ENCODE measurements around the gene CEMIP. TPM values are rescaled to one million over a fixed set of nuclear protein-coding genes. Genes with fewer than 3 reads are reported as not detected.

The CEMIP gene
- 6.5 TPM for total RNA-seq

GRCh38 chr15:80778964-80779657 is at the start of gene CEMIP:
Gene CEMIP (plus strand): TSS chr15:80779370. CDS start chr15:80873880, 94,510 bp downstream.
- DNase-seq, result no peak

GRCh38 chr15:80730387-80730786 is 48.8 kb upstream of the CEMIP start:
- no peak for DNase-seq

GRCh38 chr15:80730926-80731325 is 48.2 kb upstream of the CEMIP start:
- DNase-seq, result no peak

- DNase-seq, result no peak
Measured at GRCh38 chr15:80732167-80732566, 47.0 kb upstream of the CEMIP start.

GRCh38 chr15:80732818-80733217 is 46.4 kb upstream of the CEMIP start:
- DNase-seq, result no peak

GRCh38 chr15:80733460-80733859 is 45.7 kb upstream of the CEMIP start:
- DNase-seq, result no peak

GRCh38 chr15:80735344-80735743 is 43.8 kb upstream of the CEMIP start:
- DNase-seq, result no peak

GRCh38 chr15:80736560-80736959 is 42.6 kb upstream of the CEMIP start:
- no peak for DNase-seq

GRCh38 chr15:80739919-80740318 is 39.3 kb upstream of the CEMIP start:
- DNase-seq, result no peak

GRCh38 chr15:80742081-80742480 is 37.1 kb upstream of the CEMIP start:
- no peak for DNase-seq

GRCh38 chr15:80743189-80743833 is 35.9 kb upstream of the CEMIP start:
- DNase-seq, result no peak

- no peak for DNase-seq
Measured at GRCh38 chr15:80744415-80744814, 34.8 kb upstream of the CEMIP start.

GRCh38 chr15:80744826-80745225 is 34.3 kb upstream of the CEMIP start:
- no peak for DNase-seq

- DNase-seq, result no peak
Measured at GRCh38 chr15:80745888-80746287, 33.3 kb upstream of the CEMIP start.

GRCh38 chr15:80747317-80748053 is 31.7 kb upstream of the CEMIP start:
- no peak for DNase-seq

GRCh38 chr15:80749589-80749988 is 29.6 kb upstream of the CEMIP start:
- no peak for DNase-seq

- no peak for DNase-seq
Measured at GRCh38 chr15:80750575-80750974, 28.6 kb upstream of the CEMIP start.

GRCh38 chr15:80752204-80752603 is 27.0 kb upstream of the CEMIP start:
- no peak for DNase-seq

- no peak for DNase-seq
Measured at GRCh38 chr15:80753161-80753560, 26.0 kb upstream of the CEMIP start.

- no peak for DNase-seq
Measured at GRCh38 chr15:80754014-80754413, 25.2 kb upstream of the CEMIP start.

- DNase-seq, result no peak
Measured at GRCh38 chr15:80755885-80756284, 23.3 kb upstream of the CEMIP start.

GRCh38 chr15:80758130-80758745 is 20.9 kb upstream of the CEMIP start:
- DNase-seq, result no peak

GRCh38 chr15:80760960-80761359 is 18.2 kb upstream of the CEMIP start:
- no peak for DNase-seq
